Measurements from ENCODE around the gene TTC4.

GRCh38 chr1:54728027-54728426 lies 12.4 kb downstream of the TTC4 start:
- TF ChIP-seq CTCF (conservative IDR thresholded peaks at IDR 0.05; ENCODE audit: low read length) = no peak
- TF ChIP-seq EZH2phosphoT487 (IDR thresholded peaks at IDR 0.05; ENCODE audit: borderline replicate concordance) = no peak

Measured in Loucy (cell line).